GM12801 (cell line): Measurements from ENCODE around the gene NEU1.

Experiments
- CTCF ChIP-seq: IDR thresholded peaks from one replicate; pipeline ENCODE4 v1.5.1; 2011; ENCODE audit warnings: control low read depth; ENCODE audit not compliant: insufficient read length; ENCODE audit errors: extremely low read depth

NEU1 gene

GRCh38 chr6:31827286-31828079 lies 35.1 kb downstream of the NEU1 start, which contains the start of gene HSPA1B:
Gene HSPA1B, plus strand, starts transcription at chr6:31827738. Its CDS starts 213 bp downstream, at chr6:31827951.
- TF ChIP-seq CTCF = no peak

GRCh38 chr6:31826793-31827285 lies 35.8 kb downstream of the NEU1 start:
- TF ChIP-seq CTCF = no peak

GRCh38 chr6:31825553-31825952 lies 37.1 kb downstream of the NEU1 start:
- TF ChIP-seq CTCF = no peak

- TF ChIP-seq CTCF = no peak
These were observed 40.4 kb downstream of the NEU1 start for GRCh38 chr6:31822036-31822821.

DNA sequence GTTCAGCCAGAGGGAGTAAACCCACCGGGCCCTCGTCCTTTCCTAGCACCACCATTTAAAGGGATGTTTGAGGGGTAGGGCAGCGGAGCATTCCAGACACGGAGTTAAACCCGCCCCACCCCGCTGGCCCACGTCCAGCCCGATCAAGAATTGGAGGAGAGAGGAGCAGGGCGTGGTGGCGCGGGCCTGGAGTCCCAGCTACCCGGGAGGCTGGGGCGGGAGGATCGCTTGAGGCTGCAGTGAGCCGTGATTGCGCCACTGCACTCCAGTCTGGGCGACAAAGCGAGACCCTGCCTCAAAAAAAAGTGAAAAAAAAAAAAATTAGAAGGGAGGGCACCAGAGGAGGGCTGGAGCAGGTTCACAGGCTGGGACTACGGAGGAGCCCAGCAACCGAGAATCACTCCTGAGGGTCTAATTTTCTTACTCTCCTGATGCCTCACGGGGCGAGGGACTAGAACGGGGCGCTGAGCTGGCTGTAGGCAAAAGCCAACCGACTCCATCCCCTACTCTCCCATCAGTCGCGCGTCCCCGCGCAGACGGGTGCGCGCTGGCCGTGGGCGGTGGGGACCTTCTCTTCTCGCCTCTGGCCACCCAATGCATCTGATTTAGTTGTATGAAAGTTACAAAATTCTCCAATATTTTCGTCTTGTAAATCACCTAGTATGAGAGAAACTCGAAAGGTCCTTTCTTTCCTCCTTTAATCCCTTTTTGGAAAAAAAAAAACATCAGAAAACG lies 41.2 kb downstream of the NEU1 start:
- no peak for TF ChIP-seq CTCF

- no peak for TF ChIP-seq CTCF
These were observed 42.7 kb downstream of the NEU1 start for GRCh38 chr6:31819871-31820299.
